WTC11 (cell line): ENCODE data around the gene GRIFIN. TPM values are rescaled to one million over a fixed set of nuclear protein-coding genes. Genes with fewer than 3 reads are reported as not detected.

Experiments
- ATAC-seq: fragments of 200-7000 bp; cut with Tn5 transposase; 2 replicates; pipeline ENCODE4 v1.10.0; 2021; ENCODE audit warnings: mild to moderate bottlenecking, moderate library complexity
- CTCF ChIA-PET: fragments of 300-600 bp; sonication (Branson Sonifier 250); formaldehyde crosslinking; loops from one replicate; lab custom pipeline; 2021; ENCODE audit warnings: antibody characterized with exemption; lab: Charles Lee
- POLR2A ChIA-PET: fragments of 350-600 bp; sonication (Branson Sonifier 250); formaldehyde crosslinking; loops from one replicate; lab custom pipeline; 2021; ENCODE audit warnings: antibody characterized with exemption; lab: Charles Lee
- DNase-seq: peaks from one replicate; pipeline ENCODE4 v3.0.0; 2021; ENCODE audit warnings: low spot score
- H3K27ac Mint-ChIP-seq: 2 replicates; pipeline ENCODE4 v1.8.0; 2021; ENCODE audit warnings: mixed read lengths
- H3K27me3 Mint-ChIP-seq: 2 replicates; pipeline ENCODE4 v1.8.0; 2021; ENCODE audit warnings: low read depth, mild to moderate bottlenecking, moderate library complexity, mixed read lengths
- H3K36me3 Mint-ChIP-seq: 2 replicates; pipeline ENCODE4 v1.8.0; 2021; ENCODE audit warnings: mixed read lengths
- H3K4me1 Mint-ChIP-seq: 2 replicates; pipeline ENCODE4 v1.8.0; 2022; ENCODE audit warnings: mixed read lengths
- H3K4me3 Mint-ChIP-seq: 2 replicates; pipeline ENCODE4 v1.8.0; 2021; ENCODE audit warnings: mild to moderate bottlenecking, moderate library complexity, mixed read lengths
- H3K9me3 Mint-ChIP-seq: 2 replicates; pipeline ENCODE4 v1.8.0; 2021; ENCODE audit warnings: mixed read lengths
- ELF4 ChIP-seq: sonication (generic); formaldehyde crosslinking; IDR thresholded peaks from 2 replicates; pipeline ENCODE4 v1.8.1; 2022; ENCODE audit warnings: low read depth, mild to moderate bottlenecking, moderate library complexity, missing genetic modification reagents
- FOXJ3 ChIP-seq: sonication (generic); formaldehyde crosslinking; IDR thresholded peaks from 2 replicates; pipeline ENCODE4 v1.9.0; 2021; ENCODE audit warnings: missing genetic modification reagents, mild to moderate bottlenecking, borderline replicate concordance
- NR1H2 ChIP-seq: sonication (generic); formaldehyde crosslinking; IDR thresholded peaks from 2 replicates; pipeline ENCODE4 v1.9.0; 2021; ENCODE audit warnings: mild to moderate bottlenecking, moderate library complexity, missing genetic modification reagents
- NR3C1 ChIP-seq: sonication (generic); formaldehyde crosslinking; conservative IDR thresholded peaks from 2 replicates; pipeline ENCODE4 v1.8.1; 2023; ENCODE audit warnings: low read depth, mild to moderate bottlenecking, missing genetic modification reagents
- OVOL2 ChIP-seq: fragments of 250-450 bp; sonication (Bioruptor Pico); IDR thresholded peaks from 2 replicates; pipeline ENCODE4 v1.9.0; 2021; ENCODE audit warnings: mild to moderate bottlenecking, borderline replicate concordance
- SMAD4 ChIP-seq: sonication (generic); formaldehyde crosslinking; IDR thresholded peaks from 2 replicates; pipeline ENCODE4 v1.8.0; 2022; ENCODE audit warnings: mild to moderate bottlenecking, missing genetic modification reagents
- SP1 ChIP-seq: sonication (generic); formaldehyde crosslinking; conservative IDR thresholded peaks from 2 replicates; pipeline ENCODE4 v1.8.1; 2022; ENCODE audit warnings: missing genetic modification reagents
- TEAD4 ChIP-seq: sonication (generic); formaldehyde crosslinking; IDR thresholded peaks from 2 replicates; pipeline ENCODE4 v1.8.0; 2022; ENCODE audit warnings: mild to moderate bottlenecking, missing genetic modification reagents
- ZNF121 ChIP-seq: sonication (generic); formaldehyde crosslinking; IDR thresholded peaks from 2 replicates; pipeline ENCODE4 v1.8.0; 2023; ENCODE audit warnings: missing genetic modification reagents
- ZNF416 ChIP-seq: fragments of 250-450 bp; sonication (Bioruptor Pico); IDR thresholded peaks from 2 replicates; pipeline ENCODE4 v1.9.0; 2021; ENCODE audit warnings: mild to moderate bottlenecking, inconsistent platforms
- ZNF671 ChIP-seq: fragments of 250-450 bp; sonication (Bioruptor Pico); IDR thresholded peaks from 2 replicates; pipeline ENCODE4 v1.8.0; 2021; ENCODE audit warnings: mild to moderate bottlenecking
- total RNA-seq: library from RNA; stranded (reverse); gene quantifications from 3 replicates; pipeline ENCODE4 v1.2.3, GENCODE V29; 2021
- TF ChIP-seq, protein P1 (sequence below): sonication (generic); formaldehyde crosslinking; conservative IDR thresholded peaks from 2 replicates; pipeline ENCODE4 v1.8.1; 2022; ENCODE audit warnings: mild to moderate bottlenecking, missing genetic modification reagents
- TF ChIP-seq, protein P2 (sequence below): fragments of 250-450 bp; sonication (Bioruptor Pico); conservative IDR thresholded peaks from 2 replicates; pipeline ENCODE4 v1.9.0; 2021; ENCODE audit warnings: mild to moderate bottlenecking
- TF ChIP-seq, protein P3 (sequence below): sonication (generic); formaldehyde crosslinking; IDR thresholded peaks from 2 replicates; pipeline ENCODE4 v1.8.1; 2023; ENCODE audit warnings: mild to moderate bottlenecking, missing genetic modification reagents, borderline replicate concordance
- TF ChIP-seq, protein P4 (sequence below): sonication (generic); formaldehyde crosslinking; IDR thresholded peaks from 2 replicates; pipeline ENCODE4 v1.8.0; 2022; ENCODE audit warnings: missing genetic modification reagents
- TF ChIP-seq, protein P5 (sequence below): sonication (generic); formaldehyde crosslinking; IDR thresholded peaks from 2 replicates; pipeline ENCODE4 v1.8.1; 2023; ENCODE audit warnings: mild to moderate bottlenecking, missing genetic modification reagents, moderate library complexity
- TF ChIP-seq, protein P6 (sequence below): sonication (generic); formaldehyde crosslinking; IDR thresholded peaks from 2 replicates; pipeline ENCODE4 v1.8.0; 2022; ENCODE audit warnings: mild to moderate bottlenecking, missing genetic modification reagents

The GRIFIN gene
- total RNA-seq, 1 experiment from 2014 or later, result not detected

DNA sequence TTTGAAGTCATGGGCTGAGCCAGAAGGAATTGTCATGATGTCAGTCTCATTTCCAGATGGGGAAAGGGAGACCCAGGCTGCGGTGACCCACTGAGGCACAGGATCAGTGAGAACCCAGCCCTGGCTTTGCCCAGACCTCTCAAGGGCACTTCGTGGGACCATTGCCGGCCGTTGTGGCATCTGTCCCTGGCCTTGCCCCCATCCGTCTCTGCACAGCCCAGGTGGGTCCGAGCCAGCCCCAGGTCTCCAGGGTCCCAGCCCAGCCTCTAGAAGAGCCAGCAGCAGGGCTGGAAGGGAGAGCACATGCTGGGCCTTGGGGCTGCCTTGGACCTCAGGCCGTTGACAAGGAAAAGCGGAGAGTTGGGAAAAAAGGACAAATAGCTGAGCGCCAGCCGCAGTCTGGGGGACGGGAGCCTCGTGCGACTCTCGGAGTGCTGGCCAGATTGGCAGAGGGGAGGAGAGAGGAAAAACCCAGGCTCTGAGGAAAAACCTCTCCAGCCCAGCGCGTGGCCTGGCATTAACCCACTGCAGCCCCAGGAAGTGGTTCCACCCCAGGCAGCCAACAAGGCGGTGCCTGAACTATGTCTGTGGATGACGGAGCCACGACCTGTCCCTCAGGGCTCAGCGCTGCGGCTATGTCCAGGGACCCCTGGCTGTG, 30.2 kb downstream of the GRIFIN start:
- DNase-seq, result no peak
- ChIA-PET CTCF (no interaction called here), POLR2A (no interaction called here)
- Mint-ChIP-seq H3K36me3 (peaks cover 5% of the 10 kb centered on the region), H3K27ac (no peak overlapping the region), H3K4me3 (no peak overlapping the region), H3K4me1 (no peaks in the 10 kb centered on the region), H3K27me3 (no peaks in the 10 kb centered on the region), H3K9me3 (peaks cover 3% of the 10 kb centered on the region; the same call in 1 of the 2 replicates)
- TF ChIP-seq SMAD4 (CRISPR knock-in tag) (no peak), ZNF671 (no peak), SP1 (no peak), NR1H2 (CRISPR knock-in tag) (no peak), TEAD4 (no peak), FOXJ3 (CRISPR knock-in tag) (no peak), ZNF121 (no peak), NR3C1 (CRISPR knock-in tag) (no peak), ELF4 (no peak), ZNF416 (no peak), OVOL2 (no peak)
- TF ChIP-seq, protein P1, sequence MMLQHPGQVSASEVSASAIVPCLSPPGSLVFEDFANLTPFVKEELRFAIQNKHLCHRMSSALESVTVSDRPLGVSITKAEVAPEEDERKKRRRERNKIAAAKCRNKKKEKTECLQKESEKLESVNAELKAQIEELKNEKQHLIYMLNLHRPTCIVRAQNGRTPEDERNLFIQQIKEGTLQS (CRISPR knock-in tag), result no peak
- TF ChIP-seq, protein P2, sequence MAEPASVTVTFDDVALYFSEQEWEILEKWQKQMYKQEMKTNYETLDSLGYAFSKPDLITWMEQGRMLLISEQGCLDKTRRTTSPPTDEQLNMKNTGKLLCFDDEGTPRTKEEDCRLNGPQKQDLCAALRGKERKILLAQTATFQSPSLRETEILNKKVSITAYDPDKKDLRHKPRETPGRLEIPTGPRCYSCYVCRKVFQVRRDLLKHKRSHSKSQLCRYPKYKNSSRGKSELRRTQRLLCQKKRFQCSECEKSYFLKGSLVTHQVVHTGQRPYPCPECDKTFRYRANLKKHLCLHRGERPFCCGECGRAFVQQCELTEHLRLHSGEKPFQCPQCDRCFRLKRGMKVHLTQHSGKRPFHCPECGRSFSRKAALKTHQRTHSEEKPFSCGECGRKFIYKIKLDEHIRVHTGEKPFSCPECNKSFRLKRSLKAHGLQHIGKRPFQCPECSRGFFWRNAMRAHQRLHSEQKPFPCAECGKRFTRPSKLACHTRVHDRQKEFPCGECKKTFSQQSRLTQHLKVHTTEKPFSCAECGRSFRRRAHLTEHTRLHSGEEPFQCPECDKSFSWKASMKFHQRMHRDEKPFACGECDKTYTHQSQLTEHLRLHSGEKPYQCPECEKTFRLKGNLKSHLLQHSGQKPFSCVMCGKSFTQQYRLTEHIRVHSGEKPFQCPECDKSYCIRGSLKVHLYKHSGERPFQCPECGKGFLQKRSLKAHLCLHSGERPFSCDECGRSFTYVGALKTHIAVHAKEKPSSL (CRISPR knock-in tag), result no peak
- TF ChIP-seq, protein P3, sequence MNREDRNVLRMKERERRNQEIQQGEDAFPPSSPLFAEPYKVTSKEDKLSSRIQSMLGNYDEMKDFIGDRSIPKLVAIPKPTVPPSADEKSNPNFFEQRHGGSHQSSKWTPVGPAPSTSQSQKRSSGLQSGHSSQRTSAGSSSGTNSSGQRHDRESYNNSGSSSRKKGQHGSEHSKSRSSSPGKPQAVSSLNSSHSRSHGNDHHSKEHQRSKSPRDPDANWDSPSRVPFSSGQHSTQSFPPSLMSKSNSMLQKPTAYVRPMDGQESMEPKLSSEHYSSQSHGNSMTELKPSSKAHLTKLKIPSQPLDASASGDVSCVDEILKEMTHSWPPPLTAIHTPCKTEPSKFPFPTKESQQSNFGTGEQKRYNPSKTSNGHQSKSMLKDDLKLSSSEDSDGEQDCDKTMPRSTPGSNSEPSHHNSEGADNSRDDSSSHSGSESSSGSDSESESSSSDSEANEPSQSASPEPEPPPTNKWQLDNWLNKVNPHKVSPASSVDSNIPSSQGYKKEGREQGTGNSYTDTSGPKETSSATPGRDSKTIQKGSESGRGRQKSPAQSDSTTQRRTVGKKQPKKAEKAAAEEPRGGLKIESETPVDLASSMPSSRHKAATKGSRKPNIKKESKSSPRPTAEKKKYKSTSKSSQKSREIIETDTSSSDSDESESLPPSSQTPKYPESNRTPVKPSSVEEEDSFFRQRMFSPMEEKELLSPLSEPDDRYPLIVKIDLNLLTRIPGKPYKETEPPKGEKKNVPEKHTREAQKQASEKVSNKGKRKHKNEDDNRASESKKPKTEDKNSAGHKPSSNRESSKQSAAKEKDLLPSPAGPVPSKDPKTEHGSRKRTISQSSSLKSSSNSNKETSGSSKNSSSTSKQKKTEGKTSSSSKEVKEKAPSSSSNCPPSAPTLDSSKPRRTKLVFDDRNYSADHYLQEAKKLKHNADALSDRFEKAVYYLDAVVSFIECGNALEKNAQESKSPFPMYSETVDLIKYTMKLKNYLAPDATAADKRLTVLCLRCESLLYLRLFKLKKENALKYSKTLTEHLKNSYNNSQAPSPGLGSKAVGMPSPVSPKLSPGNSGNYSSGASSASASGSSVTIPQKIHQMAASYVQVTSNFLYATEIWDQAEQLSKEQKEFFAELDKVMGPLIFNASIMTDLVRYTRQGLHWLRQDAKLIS (CRISPR knock-in tag), result no peak
- TF ChIP-seq, protein P4, sequence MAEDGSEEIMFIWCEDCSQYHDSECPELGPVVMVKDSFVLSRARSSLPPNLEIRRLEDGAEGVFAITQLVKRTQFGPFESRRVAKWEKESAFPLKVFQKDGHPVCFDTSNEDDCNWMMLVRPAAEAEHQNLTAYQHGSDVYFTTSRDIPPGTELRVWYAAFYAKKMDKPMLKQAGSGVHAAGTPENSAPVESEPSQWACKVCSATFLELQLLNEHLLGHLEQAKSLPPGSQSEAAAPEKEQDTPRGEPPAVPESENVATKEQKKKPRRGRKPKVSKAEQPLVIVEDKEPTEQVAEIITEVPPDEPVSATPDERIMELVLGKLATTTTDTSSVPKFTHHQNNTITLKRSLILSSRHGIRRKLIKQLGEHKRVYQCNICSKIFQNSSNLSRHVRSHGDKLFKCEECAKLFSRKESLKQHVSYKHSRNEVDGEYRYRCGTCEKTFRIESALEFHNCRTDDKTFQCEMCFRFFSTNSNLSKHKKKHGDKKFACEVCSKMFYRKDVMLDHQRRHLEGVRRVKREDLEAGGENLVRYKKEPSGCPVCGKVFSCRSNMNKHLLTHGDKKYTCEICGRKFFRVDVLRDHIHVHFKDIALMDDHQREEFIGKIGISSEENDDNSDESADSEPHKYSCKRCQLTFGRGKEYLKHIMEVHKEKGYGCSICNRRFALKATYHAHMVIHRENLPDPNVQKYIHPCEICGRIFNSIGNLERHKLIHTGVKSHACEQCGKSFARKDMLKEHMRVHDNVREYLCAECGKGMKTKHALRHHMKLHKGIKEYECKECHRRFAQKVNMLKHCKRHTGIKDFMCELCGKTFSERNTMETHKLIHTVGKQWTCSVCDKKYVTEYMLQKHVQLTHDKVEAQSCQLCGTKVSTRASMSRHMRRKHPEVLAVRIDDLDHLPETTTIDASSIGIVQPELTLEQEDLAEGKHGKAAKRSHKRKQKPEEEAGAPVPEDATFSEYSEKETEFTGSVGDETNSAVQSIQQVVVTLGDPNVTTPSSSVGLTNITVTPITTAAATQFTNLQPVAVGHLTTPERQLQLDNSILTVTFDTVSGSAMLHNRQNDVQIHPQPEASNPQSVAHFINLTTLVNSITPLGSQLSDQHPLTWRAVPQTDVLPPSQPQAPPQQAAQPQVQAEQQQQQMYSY, result no peak
- TF ChIP-seq, protein P5, sequence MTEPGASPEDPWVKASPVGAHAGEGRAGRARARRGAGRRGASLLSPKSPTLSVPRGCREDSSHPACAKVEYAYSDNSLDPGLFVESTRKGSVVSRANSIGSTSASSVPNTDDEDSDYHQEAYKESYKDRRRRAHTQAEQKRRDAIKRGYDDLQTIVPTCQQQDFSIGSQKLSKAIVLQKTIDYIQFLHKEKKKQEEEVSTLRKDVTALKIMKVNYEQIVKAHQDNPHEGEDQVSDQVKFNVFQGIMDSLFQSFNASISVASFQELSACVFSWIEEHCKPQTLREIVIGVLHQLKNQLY (CRISPR knock-in tag), result no peak
- TF ChIP-seq, protein P6, sequence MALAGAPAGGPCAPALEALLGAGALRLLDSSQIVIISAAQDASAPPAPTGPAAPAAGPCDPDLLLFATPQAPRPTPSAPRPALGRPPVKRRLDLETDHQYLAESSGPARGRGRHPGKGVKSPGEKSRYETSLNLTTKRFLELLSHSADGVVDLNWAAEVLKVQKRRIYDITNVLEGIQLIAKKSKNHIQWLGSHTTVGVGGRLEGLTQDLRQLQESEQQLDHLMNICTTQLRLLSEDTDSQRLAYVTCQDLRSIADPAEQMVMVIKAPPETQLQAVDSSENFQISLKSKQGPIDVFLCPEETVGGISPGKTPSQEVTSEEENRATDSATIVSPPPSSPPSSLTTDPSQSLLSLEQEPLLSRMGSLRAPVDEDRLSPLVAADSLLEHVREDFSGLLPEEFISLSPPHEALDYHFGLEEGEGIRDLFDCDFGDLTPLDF, result no peak
- no peak for ATAC-seq
